GM12878 (cell line): ENCODE measurements around the gene SS18. TPM values are rescaled to one million over a fixed set of nuclear protein-coding genes. Genes with fewer than 3 reads are reported as not detected.

Experiments
- ATAC-seq: fragments of 200-7000 bp; cut with Tn5 transposase; 3 replicates; pipeline ENCODE4 v1.9.1; 2020; ENCODE audit warnings: mild to moderate bottlenecking, moderate library complexity
- BruUV-seq: library from RNA; stranded (reverse); fragments of 400-500 nt; replicated peaks from 2 replicates; lab custom pipeline; 2021; lab: Mats Ljungman, UMichigan
- CTCF ChIA-PET: fragments of 300-600 bp; sonication (Branson Sonifier 250); formaldehyde crosslinking; extraction: SDS; loops from one replicate; lab custom pipeline; 2021; ENCODE audit warnings: inconsistent platforms; lab: Yijun Ruan, JAX
- POLR2A ChIA-PET: fragments of 350-600 bp; formaldehyde crosslinking; extraction: SDS; loops from one replicate; lab custom pipeline; 2021; ENCODE audit warnings: inconsistent platforms; lab: Charles Lee
- RAD21 ChIA-PET: fragments of 300-600 bp; sonication (Branson Sonifier 250); formaldehyde crosslinking; loops from one replicate; lab custom pipeline; 2023; ENCODE audit warnings: antibody characterized with exemption; ENCODE audit not compliant: unreplicated experiment; lab: Charles Lee
- SMC1A ChIA-PET: fragments of 300-600 bp; sonication (Branson Sonifier 250); formaldehyde crosslinking; loops from one replicate; lab custom pipeline; 2023; ENCODE audit not compliant: unreplicated experiment, uncharacterized antibody; lab: Charles Lee
- DNase-seq: peaks from one replicate; pipeline ENCODE4 v3.0.0-alpha.2; 2011; ENCODE audit warnings: low read depth, low spot score
- FAIRE-seq: peaks from 3 replicates; lab custom pipeline; 2011; peaks lifted over from hg19 to GRCh38; lab: Jason Lieb, UNC
- H2AFZ ChIP-seq: 2 replicates; pipeline ENCODE4 v1.6.0; 2011; ENCODE audit warnings: low read depth, low read length, control low read depth; ENCODE audit not compliant: control insufficient read depth
- H3K27ac ChIP-seq: 2 replicates; pipeline ENCODE4 v1.5.1; 2011; ENCODE audit warnings: control low read depth; ENCODE audit not compliant: control insufficient read depth, insufficient read depth
- H3K27me3 ChIP-seq, 2 experiments: replicated peaks in 1 of 2; 2 replicates each; pipeline versions ENCODE4 v1.6.0 to v1.6.1; 2011; ENCODE audit warnings: low read length in 1 of 2; ENCODE audit not compliant: control insufficient read depth in 2 of 2, insufficient read depth in 2 of 2
- H3K36me3 ChIP-seq, 2 experiments: 2 replicates each; pipeline ENCODE4 v1.5.1; 2011; ENCODE audit warnings: low read length in 1 of 2; ENCODE audit not compliant: control insufficient read depth in 2 of 2, insufficient read depth in 2 of 2
- H3K4me1 ChIP-seq: 2 replicates; pipeline ENCODE4 v1.6.1; 2011; ENCODE audit warnings: mild to moderate bottlenecking, low read length, moderate library complexity, mixed read lengths; ENCODE audit not compliant: control insufficient read depth, insufficient read depth
- H3K4me2 ChIP-seq: 2 replicates; pipeline ENCODE4 v1.6.0; 2011; ENCODE audit warnings: control low read depth; ENCODE audit not compliant: control insufficient read depth, insufficient read depth
- H3K4me3 ChIP-seq: fragments of 200-600 bp; sonication (generic); 2 replicates; pipeline ENCODE4 v1.5.1; 2016
- H3K79me2 ChIP-seq: 2 replicates; pipeline ENCODE4 v1.6.0; 2011; ENCODE audit warnings: low read length; ENCODE audit not compliant: control insufficient read depth, insufficient read depth
- H3K9ac ChIP-seq: 2 replicates; pipeline ENCODE4 v1.8.0; 2011; ENCODE audit warnings: low read length, control low read depth, mixed read lengths; ENCODE audit not compliant: control insufficient read depth, insufficient read depth
- H3K9me3 ChIP-seq: replicated peaks from 3 replicates; pipeline ENCODE4 v1.5.1; 2011; ENCODE audit warnings: mild to moderate bottlenecking, low read length; ENCODE audit not compliant: control insufficient read depth, insufficient read depth
- H4K20me1 ChIP-seq: 2 replicates; pipeline ENCODE4 v1.6.0; 2011; ENCODE audit not compliant: control insufficient read depth, insufficient read depth
- BHLHE40 ChIP-seq, 2 experiments: fragments of 450-650 bp in 1 of 2; IDR thresholded peaks; 2 replicates each; pipeline ENCODE4 v1.6.1; 2011 to 2017; ENCODE audit warnings: low read depth in 2 of 2, borderline replicate concordance in 1 of 2, improper control_type of control experiment in 1 of 2, low read length in 1 of 2, mild to moderate bottlenecking in 1 of 2
- CHD2 ChIP-seq: IDR thresholded peaks from 2 replicates; pipeline ENCODE4 v1.6.1; 2011; ENCODE audit warnings: low read depth, low read length, improper control_type of control experiment, borderline replicate concordance
- JUNB ChIP-seq: IDR thresholded peaks from 2 replicates; pipeline ENCODE4 v1.6.1; 2016; ENCODE audit warnings: antibody characterized with exemption, mild to moderate bottlenecking
- NBN ChIP-seq: fragments of 450-650 bp; IDR thresholded peaks from 2 replicates; pipeline ENCODE4 v1.6.1; 2016
- NRF1 ChIP-seq: conservative IDR thresholded peaks from 2 replicates; pipeline ENCODE4 v1.6.1; 2011; ENCODE audit warnings: mild to moderate bottlenecking, low read depth, low read length, improper control_type of control experiment
- STAT1 ChIP-seq: fragments of 450-650 bp; conservative IDR thresholded peaks from 2 replicates; pipeline ENCODE4 v1.6.1; 2014; ENCODE audit warnings: antibody characterized with exemption, mild to moderate bottlenecking
- WGBS: methylation state at CpG from one replicate; pipeline ENCODE4 v1.1.6; 2016; ENCODE audit warnings: low lambda C conversion rate; ENCODE audit not compliant: insufficient replicate concordance, insufficient coverage; ENCODE audit errors: missing lambda C conversion rate; 5-methylcytosine and 5-hydroxymethylcytosine counted together
- in situ Hi-C: fragments of 300-500 bp; cut with MboI; formaldehyde crosslinking; loops from 9 replicates; pipeline ENCODE4 v1.14.3; 2018; ENCODE audit warnings: mixed read lengths
- intact Hi-C: fragments of 100-400 bp; cut with micrococcal nuclease; formaldehyde crosslinking; loops from one replicate; pipeline ENCODE4 v1.14.2; 2022; ENCODE audit not compliant: unreplicated experiment
- polyA plus RNA-seq, 11 experiments: library from polyadenylated mRNA; depleted of rRNA in 4 of 11; unstranded in 6 of 11; stranded (reverse) in 5 of 11; fragments of >200 nt; fragmentation: Nextera tagmentation in 4 of 11; fragmentation: Illumina TruSeq in 1 of 11; extraction: Ambion mirVana in 4 of 11; extraction: Trizol in 1 of 11; gene quantifications; 1 replicate in 1 of 11; 2 replicates in 10 of 11; pipeline versions ENCODE4 v1.2.1 to v1.2.3, GENCODE V29; 2011 to 2016; ENCODE audit warnings: inconsistent platforms in 2 of 11, missing spikeins in 2 of 11, low read depth in 1 of 11
- total RNA-seq, 4 experiments: library from RNA; depleted of rRNA in 3 of 4; stranded (reverse); fragments of >200 nt in 3 of 4; fragmentation: Illumina TruSeq in 1 of 4; extraction: Trizol in 1 of 4; gene quantifications; 2 replicates each; pipeline versions ENCODE4 v1.2.1 to v1.2.3, GENCODE V29; 2013 to 2021
- TF ChIP-seq, protein P1 (sequence below): fragments of 450-650 bp; IDR thresholded peaks from 2 replicates; pipeline ENCODE4 v1.6.1; 2017; ENCODE audit warnings: mild to moderate bottlenecking, moderate library complexity
- TF ChIP-seq, protein P2 (sequence below): fragments of 450-650 bp; IDR thresholded peaks from 2 replicates; pipeline ENCODE4 v1.6.1; 2018; ENCODE audit warnings: borderline replicate concordance, mild to moderate bottlenecking; ENCODE audit not compliant: partially characterized antibody

The SS18 gene
- total and polyA plus RNA-seq, 10 of the 15 experiments (the other 5 are each of a cell fraction or from before 2014, with no cell fraction given), result 16.6 to 153 (median 81.8) TPM

GRCh38 chr18:26097563-26097962 lies 7.2 kb upstream of the SS18 start:
- Histone ChIP-seq H3K4me3 (no peak overlapping the region), H3K4me2 (no peak overlapping the region), H4K20me1 (no peaks in the 10 kb centered on the region), H3K79me2 (no peaks in the 10 kb centered on the region), H3K9me3 (peaks cover 6% of the 10 kb centered on the region), H3K27ac (no peak overlapping the region), H3K9ac (no peak overlapping the region), H3K36me3 (no peaks in the 10 kb centered on the region), H3K27me3 (no peaks in the 10 kb centered on the region), H3K4me1 (no peaks in the 10 kb centered on the region), H2AFZ (no peak overlapping the region)
- WGBS, result 81% methylated on average over 5 of the region's 5 CpGs
- ATAC-seq, result no peak
- FAIRE-seq, result no peak
- DNase-seq, result no peak
- ChIA-PET CTCF (interaction anchor here (0.7 to 0.9 kb wide), 2 partner anchors 63 to 164 kb away, joined by 3 to 5 read pairs; no protein-coding TSS in a partner anchor), RAD21 (no interaction called here), SMC1A (interaction anchor here (0.9 to 1.0 kb wide), 2 partner anchors 87 to 237 kb away, joined by 3 to 4 read pairs; no protein-coding TSS in a partner anchor), POLR2A (interaction anchor here (0.7 kb wide), 1 partner anchor 184 kb away, joined by 3 read pairs; no protein-coding TSS in a partner anchor)
- in situ Hi-C loops (no loop called here), intact Hi-C loops (no loop called here)
- TF ChIP-seq NBN (no peak), BHLHE40 (IDR thresholded peaks at IDR 0.05; ENCODE audit: borderline replicate concordance in 1 of 2, low read depth in 2 of 2, low read length in 1 of 2) (no peak), NRF1 (no peak), JUNB (no peak)
- BruUV-seq, result no TSS peak

DNA sequence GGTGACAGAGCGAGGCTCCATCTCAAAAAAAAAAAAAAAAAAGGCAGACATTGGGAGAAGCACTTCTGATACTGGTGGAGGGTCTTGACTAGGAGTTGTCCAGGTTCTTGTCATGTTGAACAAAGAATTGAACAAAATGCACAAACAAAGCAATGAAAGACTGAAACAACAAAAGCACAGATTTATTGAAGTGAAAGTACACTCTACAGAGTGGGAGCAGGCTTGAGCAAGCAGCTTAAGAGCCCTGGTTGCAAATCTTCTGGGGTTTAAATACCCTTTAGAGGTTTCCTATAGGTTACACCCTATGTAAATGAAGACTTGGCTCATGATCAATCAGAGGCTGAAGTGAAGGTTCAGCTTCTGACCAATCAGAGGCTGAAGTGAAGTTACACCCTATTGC lies 6.4 kb upstream of the SS18 start:
- CTCF ChIA-PET, result no interaction called here
- intact Hi-C loops, result no loop called here
- SMC1A ChIA-PET, result interaction anchor here (1.0 kb wide), 1 partner anchor 87 kb away, joined by 3 read pairs; no protein-coding TSS in a partner anchor
- Histone ChIP-seq H3K27ac (no peak overlapping the region), H4K20me1 (no peaks in the 10 kb centered on the region), H2AFZ (no peak overlapping the region), H3K9ac (no peak overlapping the region), H3K4me2 (no peak overlapping the region), H3K79me2 (no peaks in the 10 kb centered on the region), H3K36me3 (no peaks in the 10 kb centered on the region), H3K27me3 (no peaks in the 10 kb centered on the region), H3K4me1 (no peaks in the 10 kb centered on the region), H3K4me3 (no peak overlapping the region), H3K9me3 (peaks cover 6% of the 10 kb centered on the region)
- RAD21 ChIA-PET, result no interaction called here
- DNase-seq (no peak), ATAC-seq (no peak), FAIRE-seq (no peak)
- POLR2A ChIA-PET, result interaction anchor here (0.7 kb wide), 1 partner anchor 9 kb away, joined by 9 read pairs; no protein-coding TSS in a partner anchor
- BruUV-seq, result no TSS peak
- in situ Hi-C loops, result no loop called here
- WGBS, result no CpG with 5 or more reads among the region's 1 CpG
- TF ChIP-seq, protein P1, sequence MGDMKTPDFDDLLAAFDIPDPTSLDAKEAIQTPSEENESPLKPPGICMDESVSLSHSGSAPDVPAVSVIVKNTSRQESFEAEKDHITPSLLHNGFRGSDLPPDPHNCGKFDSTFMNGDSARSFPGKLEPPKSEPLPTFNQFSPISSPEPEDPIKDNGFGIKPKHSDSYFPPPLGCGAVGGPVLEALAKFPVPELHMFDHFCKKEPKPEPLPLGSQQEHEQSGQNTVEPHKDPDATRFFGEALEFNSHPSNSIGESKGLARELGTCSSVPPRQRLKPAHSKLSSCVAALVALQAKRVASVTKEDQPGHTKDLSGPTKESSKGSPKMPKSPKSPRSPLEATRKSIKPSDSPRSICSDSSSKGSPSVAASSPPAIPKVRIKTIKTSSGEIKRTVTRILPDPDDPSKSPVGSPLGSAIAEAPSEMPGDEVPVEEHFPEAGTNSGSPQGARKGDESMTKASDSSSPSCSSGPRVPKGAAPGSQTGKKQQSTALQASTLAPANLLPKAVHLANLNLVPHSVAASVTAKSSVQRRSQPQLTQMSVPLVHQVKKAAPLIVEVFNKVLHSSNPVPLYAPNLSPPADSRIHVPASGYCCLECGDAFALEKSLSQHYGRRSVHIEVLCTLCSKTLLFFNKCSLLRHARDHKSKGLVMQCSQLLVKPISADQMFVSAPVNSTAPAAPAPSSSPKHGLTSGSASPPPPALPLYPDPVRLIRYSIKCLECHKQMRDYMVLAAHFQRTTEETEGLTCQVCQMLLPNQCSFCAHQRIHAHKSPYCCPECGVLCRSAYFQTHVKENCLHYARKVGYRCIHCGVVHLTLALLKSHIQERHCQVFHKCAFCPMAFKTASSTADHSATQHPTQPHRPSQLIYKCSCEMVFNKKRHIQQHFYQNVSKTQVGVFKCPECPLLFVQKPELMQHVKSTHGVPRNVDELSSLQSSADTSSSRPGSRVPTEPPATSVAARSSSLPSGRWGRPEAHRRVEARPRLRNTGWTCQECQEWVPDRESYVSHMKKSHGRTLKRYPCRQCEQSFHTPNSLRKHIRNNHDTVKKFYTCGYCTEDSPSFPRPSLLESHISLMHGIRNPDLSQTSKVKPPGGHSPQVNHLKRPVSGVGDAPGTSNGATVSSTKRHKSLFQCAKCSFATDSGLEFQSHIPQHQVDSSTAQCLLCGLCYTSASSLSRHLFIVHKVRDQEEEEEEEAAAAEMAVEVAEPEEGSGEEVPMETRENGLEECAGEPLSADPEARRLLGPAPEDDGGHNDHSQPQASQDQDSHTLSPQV, result no peak
- TF ChIP-seq CHD2 (no peak), STAT1 (no peak)
- TF ChIP-seq, protein P2, sequence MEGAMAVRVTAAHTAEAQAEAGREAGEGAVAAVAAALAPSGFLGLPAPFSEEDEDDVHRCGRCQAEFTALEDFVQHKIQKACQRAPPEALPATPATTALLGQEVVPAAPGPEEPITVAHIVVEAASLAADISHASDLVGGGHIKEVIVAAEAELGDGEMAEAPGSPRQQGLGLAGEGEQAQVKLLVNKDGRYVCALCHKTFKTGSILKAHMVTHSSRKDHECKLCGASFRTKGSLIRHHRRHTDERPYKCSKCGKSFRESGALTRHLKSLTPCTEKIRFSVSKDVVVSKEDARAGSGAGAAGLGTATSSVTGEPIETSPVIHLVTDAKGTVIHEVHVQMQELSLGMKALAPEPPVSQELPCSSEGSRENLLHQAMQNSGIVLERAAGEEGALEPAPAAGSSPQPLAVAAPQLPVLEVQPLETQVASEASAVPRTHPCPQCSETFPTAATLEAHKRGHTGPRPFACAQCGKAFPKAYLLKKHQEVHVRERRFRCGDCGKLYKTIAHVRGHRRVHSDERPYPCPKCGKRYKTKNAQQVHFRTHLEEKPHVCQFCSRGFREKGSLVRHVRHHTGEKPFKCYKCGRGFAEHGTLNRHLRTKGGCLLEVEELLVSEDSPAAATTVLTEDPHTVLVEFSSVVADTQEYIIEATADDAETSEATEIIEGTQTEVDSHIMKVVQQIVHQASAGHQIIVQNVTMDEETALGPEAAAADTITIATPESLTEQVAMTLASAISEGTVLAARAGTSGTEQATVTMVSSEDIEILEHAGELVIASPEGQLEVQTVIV, result no peak
